MM.1S (cell line): ENCODE measurements around the gene SCAI.

Experiments
- EZH2 ChIP-seq: fragments of 300-600 bp; sonication (generic); optimal IDR thresholded peaks from 2 replicates; pipeline ENCODE3; 2017; ENCODE audit warnings: low read depth, mild to moderate bottlenecking, antibody characterized with exemption, low read length, mixed read lengths
- TF ChIP-seq, protein P1 (sequence below): fragments of 300-600 bp; sonication (generic); IDR thresholded peaks from 2 replicates; pipeline ENCODE4 v1.5.1; 2016; ENCODE audit warnings: antibody characterized with exemption, low read length, mixed read lengths

- TF ChIP-seq, protein P1, sequence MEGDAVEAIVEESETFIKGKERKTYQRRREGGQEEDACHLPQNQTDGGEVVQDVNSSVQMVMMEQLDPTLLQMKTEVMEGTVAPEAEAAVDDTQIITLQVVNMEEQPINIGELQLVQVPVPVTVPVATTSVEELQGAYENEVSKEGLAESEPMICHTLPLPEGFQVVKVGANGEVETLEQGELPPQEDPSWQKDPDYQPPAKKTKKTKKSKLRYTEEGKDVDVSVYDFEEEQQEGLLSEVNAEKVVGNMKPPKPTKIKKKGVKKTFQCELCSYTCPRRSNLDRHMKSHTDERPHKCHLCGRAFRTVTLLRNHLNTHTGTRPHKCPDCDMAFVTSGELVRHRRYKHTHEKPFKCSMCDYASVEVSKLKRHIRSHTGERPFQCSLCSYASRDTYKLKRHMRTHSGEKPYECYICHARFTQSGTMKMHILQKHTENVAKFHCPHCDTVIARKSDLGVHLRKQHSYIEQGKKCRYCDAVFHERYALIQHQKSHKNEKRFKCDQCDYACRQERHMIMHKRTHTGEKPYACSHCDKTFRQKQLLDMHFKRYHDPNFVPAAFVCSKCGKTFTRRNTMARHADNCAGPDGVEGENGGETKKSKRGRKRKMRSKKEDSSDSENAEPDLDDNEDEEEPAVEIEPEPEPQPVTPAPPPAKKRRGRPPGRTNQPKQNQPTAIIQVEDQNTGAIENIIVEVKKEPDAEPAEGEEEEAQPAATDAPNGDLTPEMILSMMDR: no peak
- TF ChIP-seq EZH2: no peak
Measured at GRCh38 chr9:124934290-124934689, 209.0 kb downstream of the SCAI start.
